Breast epithelium (tissue), 3 donors: ENCODE measurements around the gene MSL3B.

ENCODE experiments used
- POLR2A ChIP-seq: fragments of 450-650 bp; IDR thresholded peaks from one replicate; pipeline ENCODE4 v1.6.1; 2016; ENCODE audit warnings: antibody characterized with exemption, mild to moderate bottlenecking, moderate library complexity
- POLR2AphosphoS5 ChIP-seq, 3 donors: sonication (generic); formaldehyde crosslinking; IDR thresholded peaks; one replicate each; pipeline ENCODE4 v1.6.1; 2017; ENCODE audit warnings: antibody characterized with exemption in 3 of 3
- TF ChIP-seq, protein P1 (sequence below), 3 donors: fragments of 450-650 bp; IDR thresholded peaks; one replicate each; pipeline ENCODE4 v1.5.1; 2016 to 2017; ENCODE audit warnings: antibody characterized with exemption in 3 of 3, mild to moderate bottlenecking in 3 of 3, moderate library complexity in 3 of 3

DNA sequence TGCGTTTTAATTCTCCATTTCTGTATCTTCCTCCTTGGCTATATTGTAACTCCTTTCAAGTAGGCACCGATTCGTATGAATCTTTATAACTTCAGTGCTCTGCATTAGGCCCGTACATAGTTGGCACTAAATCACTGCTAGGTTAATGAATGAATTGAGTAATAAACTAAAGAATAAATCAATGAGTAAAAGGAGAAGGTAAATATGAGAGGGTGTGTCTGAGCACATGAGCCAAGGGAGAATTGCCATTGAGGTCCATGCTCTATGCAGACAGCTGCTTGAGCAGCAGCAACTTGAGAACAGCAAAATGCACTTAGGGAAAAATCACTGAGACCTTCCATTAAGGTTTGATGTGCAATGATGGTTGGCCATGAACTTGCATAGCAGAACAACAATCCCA, 37.8 kb upstream of the MSL3B start:
- TF ChIP-seq, protein P1, sequence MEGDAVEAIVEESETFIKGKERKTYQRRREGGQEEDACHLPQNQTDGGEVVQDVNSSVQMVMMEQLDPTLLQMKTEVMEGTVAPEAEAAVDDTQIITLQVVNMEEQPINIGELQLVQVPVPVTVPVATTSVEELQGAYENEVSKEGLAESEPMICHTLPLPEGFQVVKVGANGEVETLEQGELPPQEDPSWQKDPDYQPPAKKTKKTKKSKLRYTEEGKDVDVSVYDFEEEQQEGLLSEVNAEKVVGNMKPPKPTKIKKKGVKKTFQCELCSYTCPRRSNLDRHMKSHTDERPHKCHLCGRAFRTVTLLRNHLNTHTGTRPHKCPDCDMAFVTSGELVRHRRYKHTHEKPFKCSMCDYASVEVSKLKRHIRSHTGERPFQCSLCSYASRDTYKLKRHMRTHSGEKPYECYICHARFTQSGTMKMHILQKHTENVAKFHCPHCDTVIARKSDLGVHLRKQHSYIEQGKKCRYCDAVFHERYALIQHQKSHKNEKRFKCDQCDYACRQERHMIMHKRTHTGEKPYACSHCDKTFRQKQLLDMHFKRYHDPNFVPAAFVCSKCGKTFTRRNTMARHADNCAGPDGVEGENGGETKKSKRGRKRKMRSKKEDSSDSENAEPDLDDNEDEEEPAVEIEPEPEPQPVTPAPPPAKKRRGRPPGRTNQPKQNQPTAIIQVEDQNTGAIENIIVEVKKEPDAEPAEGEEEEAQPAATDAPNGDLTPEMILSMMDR (IDR thresholded peaks at IDR 0.05) = no peak
- TF ChIP-seq POLR2AphosphoS5 (IDR thresholded peaks at IDR 0.05) (no peak), POLR2A (no peak)
